Stromal cell of bone marrow (primary cell): ENCODE data around the gene ANO4.
"Not testable (repeated sequence)": the region's sequence is repeated elsewhere in the genome, so short reads cannot be mapped to it uniquely, and the experiment has no call there.

Experiments used
- DNase-seq: peaks from one replicate; pipeline ENCODE4 v3.0.0-alpha.2; 2012; ENCODE audit warnings: low read depth

ANO4 gene

DNA sequence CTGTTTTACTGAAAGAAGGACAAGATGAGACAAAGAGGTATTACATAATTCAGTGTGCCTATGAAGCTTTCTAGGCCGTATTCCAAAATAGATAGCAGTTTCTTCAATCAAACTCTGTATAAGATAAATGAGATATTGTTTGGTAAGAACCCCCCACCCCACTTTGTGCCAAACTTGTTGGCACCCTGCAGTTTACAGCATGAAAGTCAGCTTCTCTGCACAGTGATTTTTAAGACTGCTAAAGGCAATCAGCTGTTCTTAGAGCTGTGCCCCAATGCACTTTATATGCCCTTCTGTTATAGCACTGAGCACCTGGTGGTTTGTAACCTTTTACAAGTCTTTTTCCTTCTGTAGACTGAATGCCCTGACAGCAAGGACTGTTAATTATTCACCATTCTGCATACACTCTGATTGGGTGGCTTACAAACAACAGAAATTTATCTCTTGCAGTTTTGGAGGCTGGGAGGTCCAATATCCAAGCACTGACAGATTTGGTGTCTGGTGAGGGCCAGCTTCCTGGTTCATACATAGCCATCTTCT is 76.7 kb downstream of the ANO4 start:
- DNase-seq = no peak

DNA sequence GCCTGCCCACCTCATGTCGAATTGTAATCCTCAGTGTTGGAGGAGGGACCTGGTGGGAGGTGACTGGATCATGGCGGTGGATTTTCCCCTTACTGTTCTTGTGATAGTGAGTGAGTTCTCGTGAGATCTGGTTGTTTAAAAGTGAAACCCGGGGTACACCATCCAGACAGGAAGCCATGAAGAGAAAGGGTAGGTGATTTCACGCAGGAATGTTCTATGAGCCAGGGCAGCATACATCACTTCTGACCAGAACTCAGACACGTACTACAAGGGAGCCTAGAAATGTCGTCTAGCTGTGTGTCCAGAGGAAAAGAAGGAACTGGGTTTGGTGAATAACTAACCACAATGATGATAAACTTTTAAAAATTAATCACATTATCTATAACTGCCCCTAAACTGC is 80.6 kb downstream of the ANO4 start:
- DNase-seq = no peak

DNA sequence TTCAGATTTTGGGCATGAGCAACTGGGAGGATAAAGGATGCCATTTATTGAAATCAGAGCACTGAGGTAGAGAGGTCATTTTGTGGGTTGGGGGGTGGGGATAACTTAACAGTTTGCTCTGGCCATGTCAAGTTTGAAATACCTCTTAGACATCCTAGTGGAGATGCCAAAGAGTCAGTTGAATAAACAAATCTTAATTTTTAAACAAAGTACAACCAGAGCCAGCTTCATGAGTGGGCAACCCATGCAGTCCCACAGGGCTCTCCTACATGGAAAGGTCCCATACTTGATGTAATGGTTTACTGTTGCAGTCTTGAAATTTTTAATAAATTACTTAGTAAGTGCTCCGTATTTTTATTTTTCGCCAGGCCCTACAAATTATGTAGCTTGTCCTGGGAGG is 81.2 kb downstream of the ANO4 start:
- DNase-seq = no peak

DNA sequence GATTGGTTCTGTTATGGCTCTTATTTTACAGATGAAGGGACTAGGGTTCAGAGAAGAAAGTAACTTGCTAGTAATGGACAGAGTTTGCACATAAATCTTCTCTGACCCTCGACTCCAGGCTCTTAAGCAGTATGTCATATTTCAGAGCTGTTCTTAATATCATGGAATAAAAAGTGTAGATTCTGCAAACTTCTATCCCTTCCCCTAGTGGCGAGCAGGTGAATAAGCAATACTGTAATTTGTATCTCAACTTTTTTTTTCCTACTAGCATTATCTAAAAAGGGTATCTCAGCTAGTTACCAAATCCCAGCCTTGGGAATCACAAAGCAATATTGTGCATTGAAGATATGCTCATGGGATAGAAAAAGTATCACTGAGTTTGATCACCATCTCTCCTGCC is 83.2 kb downstream of the ANO4 start:
- no peak for DNase-seq

DNA sequence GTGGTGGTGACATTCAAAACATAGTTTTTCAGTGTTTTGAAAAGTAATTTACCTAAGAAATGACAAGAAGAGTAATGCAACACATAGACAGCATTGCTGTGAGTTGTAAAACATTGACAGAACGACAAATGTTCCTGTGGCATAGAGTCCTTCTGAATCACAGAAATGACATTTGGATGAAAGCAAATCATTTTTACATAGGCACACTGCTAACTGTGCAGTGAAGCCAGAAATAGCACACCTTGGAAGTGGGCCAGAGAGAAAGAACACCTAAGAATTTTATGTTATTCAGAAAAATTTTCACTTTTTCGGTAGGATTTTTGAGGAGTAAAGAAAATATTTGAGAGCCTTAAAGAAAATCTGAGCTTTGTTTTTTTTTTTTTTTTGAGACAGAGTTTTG is 100.6 kb downstream of the ANO4 start:
- no peak for DNase-seq

DNA sequence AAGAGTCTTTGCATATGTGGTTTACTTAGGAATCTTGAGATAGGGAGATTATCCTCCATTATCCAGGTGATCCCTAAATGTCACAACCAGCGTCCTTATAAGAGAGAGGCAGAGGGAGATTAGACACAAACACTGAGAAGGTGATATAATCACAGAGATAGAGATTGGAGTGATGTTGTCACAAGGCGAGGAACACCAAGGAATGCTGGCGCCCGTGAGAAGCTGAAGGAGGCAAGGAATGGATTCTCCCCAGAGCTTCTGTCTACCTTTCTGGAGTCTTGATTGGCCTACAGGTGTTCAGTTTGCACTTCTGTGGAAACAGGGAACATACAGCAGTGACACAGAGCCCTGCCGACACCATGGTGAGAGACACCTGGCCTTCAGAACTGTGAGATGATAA is 101.6 kb downstream of the ANO4 start:
- no peak for DNase-seq

DNA sequence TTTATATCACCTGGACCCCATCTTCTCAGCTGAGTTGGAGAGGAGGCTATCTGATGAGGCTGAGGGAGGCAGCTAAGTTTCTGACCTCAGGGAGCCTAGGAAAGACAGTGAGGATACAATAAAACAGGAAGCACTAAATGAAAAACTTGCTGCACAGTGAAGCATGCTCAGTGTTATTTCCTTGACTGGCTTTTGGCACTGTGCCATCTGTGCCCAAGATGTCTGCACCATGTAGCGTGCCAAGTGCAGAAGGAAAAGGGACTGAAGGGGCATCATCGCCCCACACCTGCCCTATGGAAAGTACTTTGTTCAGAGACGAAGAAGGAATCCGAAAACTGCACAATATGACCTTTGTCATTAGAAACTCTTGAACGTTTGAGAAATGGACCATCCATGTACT is 102.7 kb downstream of the ANO4 start:
- DNase-seq = no peak

DNA sequence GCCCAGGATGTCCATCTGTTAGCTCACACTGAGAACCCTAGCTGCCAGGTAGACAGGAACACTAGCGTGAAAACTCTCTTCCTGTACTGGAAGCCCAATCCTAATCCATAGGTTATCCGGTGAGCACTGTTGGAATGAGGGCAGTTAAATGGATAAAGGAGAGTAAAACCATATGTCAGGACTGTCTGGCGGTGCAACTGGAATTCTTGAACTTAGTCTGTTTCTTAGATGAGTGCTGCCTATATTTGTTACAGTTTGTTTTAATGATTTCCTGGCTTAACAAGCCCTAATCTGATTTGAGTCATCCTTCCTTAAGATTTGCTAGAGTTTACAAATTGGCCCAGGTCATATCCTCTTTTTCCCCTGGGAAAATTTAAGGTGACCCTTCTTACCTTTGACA is 104.7 kb downstream of the ANO4 start:
- DNase-seq = no peak

DNA sequence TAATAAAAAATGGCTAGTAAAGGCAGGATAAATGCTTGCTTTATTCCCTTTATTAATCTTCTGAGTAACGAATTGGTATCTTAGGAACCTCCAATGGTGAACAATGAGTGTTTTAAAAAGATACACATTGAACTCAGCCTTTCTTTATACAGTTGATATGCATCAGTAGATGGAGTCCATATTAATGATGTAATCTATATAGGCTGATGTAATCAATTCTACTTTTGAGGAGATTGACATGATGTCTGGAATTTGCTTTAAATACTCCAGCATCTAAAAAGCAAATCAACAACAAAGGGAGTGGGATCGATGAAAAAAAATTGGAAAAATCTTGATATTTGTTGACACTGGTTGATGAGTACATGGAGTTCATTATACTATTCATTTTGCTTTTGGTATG is 106.2 kb downstream of the ANO4 start:
- DNase-seq = no peak

DNA sequence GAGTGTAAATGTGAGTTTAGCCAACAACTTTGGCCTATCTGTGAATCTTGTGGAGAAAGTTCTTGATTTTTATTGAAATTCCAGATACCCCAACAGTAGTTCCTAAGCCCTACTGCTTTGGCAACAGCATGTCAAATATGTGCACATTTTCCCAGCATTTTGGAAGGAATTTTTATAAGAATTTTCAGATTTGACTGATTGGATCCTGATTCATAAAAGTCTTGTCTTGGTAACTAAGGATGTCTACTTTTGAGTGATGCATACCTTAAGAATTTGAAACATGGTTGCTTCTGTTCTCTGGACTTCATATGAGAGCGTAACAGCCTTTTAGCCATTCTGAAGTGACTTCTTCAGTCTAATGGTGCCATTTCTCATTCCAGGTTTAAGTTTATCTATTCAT is 106.7 kb downstream of the ANO4 start:
- no peak for DNase-seq

DNA sequence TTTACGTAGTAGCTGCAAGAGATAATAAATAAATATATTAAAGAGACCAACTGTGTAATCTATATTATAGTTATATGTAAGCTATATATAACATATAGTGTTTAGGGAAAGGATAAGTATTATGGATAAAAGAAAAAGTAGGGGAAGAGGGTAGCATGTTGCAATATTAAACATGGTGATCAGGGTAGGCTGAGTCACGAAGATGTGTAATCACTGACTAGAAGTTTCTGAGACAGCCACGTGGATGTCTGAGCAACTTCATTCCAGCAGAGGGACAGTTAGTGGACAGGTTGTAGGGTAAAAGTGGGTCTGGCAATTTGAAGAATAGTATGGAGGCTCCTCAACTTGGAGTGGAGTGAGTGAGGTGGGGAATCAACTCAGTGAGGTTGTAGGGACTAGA is 109.7 kb downstream of the ANO4 start:
- no peak for DNase-seq

DNA sequence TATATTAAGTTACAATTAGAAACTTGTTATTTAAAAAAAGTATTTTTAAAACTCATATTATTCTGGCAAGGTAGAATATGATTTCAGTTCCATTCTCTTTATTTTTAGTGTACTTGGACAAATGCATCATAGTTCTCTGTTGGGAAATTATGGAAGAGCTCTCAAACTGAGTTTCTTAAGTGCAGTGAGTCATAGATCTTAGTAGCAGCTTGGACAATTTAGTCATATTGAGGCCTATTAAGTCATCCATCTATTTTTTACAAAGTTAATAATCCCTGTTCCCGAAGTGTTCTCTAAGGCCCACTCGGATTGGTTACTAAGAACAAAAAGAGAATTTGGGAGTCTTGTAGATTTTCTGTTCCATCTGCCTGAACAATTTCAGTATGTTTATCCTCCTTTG is 113.9 kb downstream of the ANO4 start:
- peak; percentile 81 for DNase-seq

DNA sequence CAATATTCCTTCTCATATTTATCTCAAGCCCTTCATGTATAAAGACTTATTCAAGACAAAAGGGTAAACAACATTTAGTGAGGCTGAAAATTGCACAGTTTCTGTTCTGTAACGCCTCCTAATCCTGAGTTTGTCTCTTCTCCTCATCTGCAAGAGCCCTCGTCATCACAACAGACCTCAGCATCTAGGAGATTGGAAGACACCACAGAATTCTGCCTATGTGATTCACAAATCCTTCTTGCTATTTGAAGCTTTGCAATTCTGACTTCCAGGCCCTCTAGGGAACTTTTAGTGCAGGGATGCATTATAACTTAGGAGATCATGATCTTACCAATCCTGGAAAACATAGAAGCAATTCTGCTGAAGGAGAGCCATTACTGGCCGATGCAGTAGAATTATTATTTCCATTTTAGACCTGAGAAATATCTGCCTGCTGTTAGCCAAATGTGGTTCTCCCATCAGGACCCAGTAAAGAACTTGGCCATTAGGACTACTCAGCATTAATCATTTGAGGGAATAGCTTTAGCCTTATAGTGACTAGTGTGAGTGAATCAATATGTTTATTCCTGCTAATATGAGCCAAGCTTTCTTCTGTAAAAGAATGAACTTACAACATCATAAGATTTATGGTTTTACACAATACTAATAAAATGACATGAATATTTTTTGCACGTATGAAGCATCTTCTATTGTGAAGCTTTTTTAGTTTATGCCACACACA is 119.5 kb downstream of the ANO4 start:
- DNase-seq = peak; percentile 28

DNA sequence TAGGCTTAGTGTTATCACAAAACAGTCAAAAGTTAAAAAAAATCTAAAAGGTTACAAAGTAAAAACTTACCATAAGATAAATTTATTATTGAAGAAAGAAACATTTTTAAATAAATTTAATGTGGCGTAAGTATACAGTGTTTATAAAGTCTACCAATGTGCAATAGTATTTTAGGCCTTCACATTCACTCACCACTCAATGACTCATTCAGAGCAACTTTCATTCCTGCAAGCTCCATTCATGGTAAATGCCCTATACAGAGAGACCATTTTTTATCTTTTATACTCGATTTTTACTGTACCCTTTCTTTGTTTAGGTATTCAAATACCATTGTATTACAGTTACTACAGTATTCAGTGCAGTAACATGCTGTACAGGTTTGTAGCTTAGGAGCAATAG is 124.5 kb downstream of the ANO4 start:
- no peak for DNase-seq

DNA sequence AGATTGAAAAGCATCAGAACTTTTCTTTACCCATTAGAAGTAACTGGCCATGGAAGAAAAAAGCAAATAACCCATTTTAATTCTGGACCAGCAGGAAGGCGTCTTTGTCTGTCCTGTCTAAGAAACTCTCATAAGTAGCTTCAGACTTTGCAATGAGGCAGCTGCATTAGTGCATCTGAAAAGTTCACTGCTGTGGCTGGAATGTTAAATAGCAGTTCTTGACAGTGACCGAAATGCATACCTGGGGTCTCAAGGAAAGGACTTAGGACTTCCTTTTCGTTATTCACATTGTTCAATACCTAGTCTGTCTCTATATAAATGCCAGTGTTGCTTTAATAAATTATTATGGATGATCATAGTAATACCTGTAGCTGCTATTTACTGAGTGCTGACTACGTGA is 125.9 kb downstream of the ANO4 start:
- no peak for DNase-seq

DNA sequence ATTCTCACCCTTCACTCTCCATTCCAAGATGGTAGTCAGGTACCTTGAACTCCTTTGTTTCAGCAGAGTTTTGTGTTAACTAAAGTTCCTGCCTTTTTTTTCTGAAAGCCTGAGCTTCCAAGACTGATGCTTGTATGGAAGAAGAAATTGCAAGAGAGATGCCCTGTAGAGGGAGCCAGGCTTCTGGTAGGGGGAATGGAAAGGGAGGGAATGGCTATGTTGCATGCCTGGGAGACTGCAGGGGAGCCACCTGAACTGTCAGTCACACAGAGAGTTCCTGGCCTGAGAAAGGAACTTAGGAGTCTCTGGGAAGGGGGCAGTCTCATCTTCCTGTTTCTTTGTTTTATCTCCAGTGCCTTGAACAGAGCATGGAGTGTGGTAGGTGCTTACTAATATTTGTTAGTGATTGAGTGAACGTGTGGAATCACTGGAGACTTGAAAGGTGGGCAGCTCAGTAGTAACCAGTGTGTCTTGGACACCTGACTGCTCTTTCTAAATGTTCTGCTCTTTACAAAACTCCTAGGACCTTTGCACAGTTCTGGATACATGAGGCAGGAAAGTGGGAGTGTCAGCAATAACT is 132.2 kb downstream of the ANO4 start:
- DNase-seq = no peak

DNA sequence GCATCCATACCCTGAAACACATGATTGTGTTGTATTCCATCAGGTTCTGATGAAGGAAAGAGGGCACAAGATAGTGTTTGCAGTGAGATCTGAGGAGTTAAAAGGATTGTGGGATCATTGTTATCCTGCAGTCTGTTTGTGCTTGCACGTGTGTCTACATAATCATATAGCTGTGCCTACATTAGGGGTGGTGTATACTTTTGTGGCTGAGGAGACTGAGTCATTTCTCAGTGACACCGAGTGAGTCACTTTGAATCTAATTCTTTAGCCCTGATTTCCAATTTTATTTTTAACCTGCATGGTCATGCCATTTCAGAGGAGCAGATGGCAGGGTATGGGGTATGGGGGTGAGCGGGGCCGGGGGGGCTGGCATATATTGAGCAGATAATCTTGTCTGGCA is 133.2 kb downstream of the ANO4 start:
- DNase-seq = peak; percentile 23

DNA sequence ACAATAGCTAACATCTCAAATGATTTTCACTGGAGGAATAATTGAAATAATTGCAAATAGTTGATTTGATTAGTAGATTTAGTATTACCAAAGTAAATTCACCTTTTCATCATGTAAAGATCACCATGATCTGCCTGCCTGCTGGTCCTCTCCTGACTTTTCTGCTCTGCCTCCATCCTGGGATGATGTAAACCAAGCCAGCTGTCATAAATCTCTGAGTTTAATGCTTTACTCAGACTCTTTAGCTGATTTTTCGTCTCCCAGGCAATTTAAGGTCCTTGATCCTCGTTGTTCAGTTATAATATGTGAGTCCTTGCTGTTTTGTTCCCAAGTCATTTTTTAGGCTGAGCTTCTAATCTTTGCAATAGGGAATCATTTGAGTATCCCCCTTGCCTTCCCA is 138.0 kb downstream of the ANO4 start:
- no peak for DNase-seq

DNA sequence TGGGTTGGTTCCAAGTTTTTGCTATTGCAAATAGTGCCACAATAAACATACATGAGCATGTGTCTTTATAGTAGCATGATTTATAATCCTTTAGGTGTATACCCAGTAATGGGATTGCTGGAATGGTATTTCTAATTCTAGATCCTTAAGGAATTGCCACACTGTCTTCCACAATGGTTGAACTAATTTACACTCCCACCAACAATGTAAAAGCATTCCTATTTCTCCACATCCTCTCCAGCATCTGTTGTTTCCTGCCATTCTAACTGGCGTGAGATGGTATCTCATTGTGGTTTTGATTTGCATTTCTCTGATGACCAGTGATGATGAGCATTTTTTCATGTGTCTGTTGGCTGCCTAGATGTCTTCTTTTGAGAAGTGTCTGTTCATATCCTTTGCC is 139.0 kb downstream of the ANO4 start:
- DNase-seq = not testable (repeated sequence)

DNA sequence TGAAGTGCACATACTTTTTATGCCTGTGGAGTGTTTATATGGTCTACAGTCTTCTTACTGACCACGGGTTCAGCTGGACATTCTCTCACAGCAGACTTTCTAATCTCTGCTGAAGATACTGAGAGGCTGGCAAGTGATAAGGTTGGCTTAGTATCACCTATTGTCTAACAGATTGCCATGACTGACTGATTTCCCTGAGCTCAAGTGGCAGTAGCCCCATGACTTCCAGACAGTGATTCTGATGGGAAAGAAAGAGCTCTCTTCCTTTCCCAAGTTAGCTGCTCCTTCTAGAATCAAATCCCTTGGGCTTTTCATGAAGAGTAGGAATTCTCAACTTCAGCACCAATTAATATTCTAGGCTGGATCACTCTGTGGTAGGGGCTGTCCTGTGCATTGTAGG is 141.4 kb downstream of the ANO4 start:
- DNase-seq = no peak

DNA sequence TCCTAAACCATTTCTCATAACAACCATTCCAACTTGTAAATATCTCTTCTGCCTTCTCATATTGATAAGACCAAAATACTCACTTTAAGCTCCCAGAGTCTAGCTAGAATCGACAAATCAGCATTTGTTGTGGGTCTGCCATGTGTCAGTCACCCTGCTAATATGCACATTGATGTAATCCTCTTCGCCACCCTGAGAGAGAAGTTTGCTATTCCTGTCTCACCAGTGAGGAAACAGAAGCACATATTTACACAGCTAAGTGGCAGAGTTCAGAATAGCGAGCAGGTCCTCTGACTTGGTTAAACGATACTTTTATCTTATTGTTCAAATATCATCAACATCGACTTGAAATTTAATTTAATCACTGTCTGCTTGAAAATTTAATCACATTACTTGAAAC is 142.1 kb downstream of the ANO4 start:
- DNase-seq = no peak

DNA sequence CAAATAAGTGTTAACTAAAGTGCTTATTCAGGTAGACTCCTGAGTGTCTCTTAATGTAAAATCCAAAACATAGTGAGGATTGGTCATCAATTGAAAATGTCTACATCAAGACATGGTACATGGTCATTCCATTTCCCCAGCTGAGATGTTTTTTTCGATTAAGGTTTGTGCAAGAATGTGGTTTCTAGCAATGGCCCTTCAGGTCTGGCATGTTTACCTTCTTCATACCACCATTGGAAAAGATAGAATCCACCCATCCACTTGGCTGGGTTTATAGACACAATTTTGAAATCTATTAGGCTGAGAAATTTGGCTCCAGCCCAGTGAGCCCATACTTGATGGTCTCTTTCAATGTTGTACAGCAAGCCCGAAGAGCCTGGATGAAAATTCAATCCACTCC is 145.9 kb downstream of the ANO4 start:
- no peak for DNase-seq

DNA sequence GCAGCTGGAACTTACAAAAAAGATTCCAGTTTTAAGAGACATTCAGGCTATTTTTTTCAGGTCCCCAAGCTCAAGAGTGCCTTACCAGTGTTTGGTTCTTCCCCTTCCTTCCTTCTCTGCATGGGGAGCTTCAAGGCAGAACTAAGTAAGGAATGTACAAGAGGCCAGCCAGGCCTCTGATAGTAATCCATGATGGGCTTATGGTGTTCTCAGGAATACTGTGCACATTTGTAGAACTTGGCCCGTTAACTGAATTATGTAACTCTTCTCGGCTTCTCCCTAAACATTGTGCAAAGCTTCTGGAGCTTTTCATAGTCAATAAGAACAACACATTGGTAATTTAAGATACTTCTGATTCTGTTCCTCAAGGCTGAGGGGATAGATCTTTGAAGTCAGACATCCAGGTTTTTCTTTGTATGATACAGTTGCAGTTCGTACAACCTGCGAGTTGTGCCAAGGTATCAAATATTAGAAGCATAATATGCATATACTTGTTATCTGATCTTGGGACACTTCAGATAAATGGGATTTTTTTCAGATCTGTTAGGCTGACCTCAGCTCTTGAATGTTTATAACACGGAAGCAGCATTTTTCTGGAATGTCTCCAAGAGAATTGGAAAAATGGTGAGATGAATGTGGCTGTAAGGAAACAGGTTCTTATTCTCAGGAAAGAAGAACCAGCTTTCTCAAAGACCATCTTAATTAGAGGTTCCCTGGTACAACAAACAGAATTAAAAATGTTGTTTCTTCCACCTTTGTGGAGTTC is 148.6 kb downstream of the ANO4 start:
- DNase-seq = no peak
